ENCODE measurements around the gene MYH14.
"Not testable (repeated sequence)": the region's sequence is repeated elsewhere in the genome, so short reads cannot be mapped to it uniquely, and the experiment has no call there.

- TF ChIP-seq CTCF (optimal IDR thresholded peaks at IDR 0.05 in 1 of 3, IDR thresholded peaks at IDR 0.05 in 1 of 3, conservative IDR thresholded peaks at IDR 0.05 in 1 of 3; ENCODE audit: extremely low read depth in 1 of 3, insufficient read depth in 2 of 3, low read length in 3 of 3); EZH2 (IDR thresholded peaks at IDR 0.05; ENCODE audit: low read length): not testable (repeated sequence)
Observed at GRCh38 chr19:50347089-50347581, 143.7 kb downstream of the MYH14 start.
